Ishikawa (cell line): ENCODE measurements around the gene NOX3.

Experiments
- CEBPB ChIP-seq: IDR thresholded peaks from 2 replicates; pipeline ENCODE4 v1.6.1; 2012
- CREB1 ChIP-seq: IDR thresholded peaks from 2 replicates; pipeline ENCODE4 v1.6.1; 2012; ENCODE audit warnings: low read depth
- EGR1 ChIP-seq: IDR thresholded peaks from 2 replicates; pipeline ENCODE4 v1.6.1; 2012
- EP300 ChIP-seq: IDR thresholded peaks from 2 replicates; pipeline ENCODE4 v1.6.1; 2012; ENCODE audit warnings: borderline replicate concordance
- FOXM1 ChIP-seq: IDR thresholded peaks from 2 replicates; pipeline ENCODE4 v1.6.1; 2012; ENCODE audit warnings: low read depth, borderline replicate concordance
- MAX ChIP-seq: IDR thresholded peaks from 2 replicates; pipeline ENCODE4 v1.6.1; 2012
- NFIC ChIP-seq: IDR thresholded peaks from 2 replicates; pipeline ENCODE4 v1.6.1; 2012
- RAD21 ChIP-seq: IDR thresholded peaks from 2 replicates; pipeline ENCODE4 v1.6.1; 2012; ENCODE audit warnings: low read depth
- REST ChIP-seq: IDR thresholded peaks from 2 replicates; pipeline ENCODE4 v1.6.1; 2012; ENCODE audit warnings: low read depth, mild to moderate bottlenecking
- TAF1 ChIP-seq: IDR thresholded peaks from 2 replicates; pipeline ENCODE4 v1.6.1; 2012; ENCODE audit warnings: low read depth, mild to moderate bottlenecking
- TCF12 ChIP-seq: IDR thresholded peaks from 2 replicates; pipeline ENCODE4 v1.6.1; 2012; ENCODE audit warnings: low read depth
- TEAD4 ChIP-seq: IDR thresholded peaks from 2 replicates; pipeline ENCODE4 v1.6.1; 2012
- USF1 ChIP-seq: IDR thresholded peaks from 2 replicates; pipeline ENCODE4 v1.6.1; 2012
- YY1 ChIP-seq: IDR thresholded peaks from 2 replicates; pipeline ENCODE4 v1.6.1; 2012; ENCODE audit warnings: low read depth
- ZBTB7A ChIP-seq: IDR thresholded peaks from 2 replicates; pipeline ENCODE4 v1.6.1; 2012; ENCODE audit warnings: low read depth

Gene NOX3

GRCh38 chr6:155383913-155384312 is 71.7 kb downstream of the NOX3 start:
- TF ChIP-seq TAF1 (no peak), TEAD4 (no peak), YY1 (no peak), RAD21 (no peak), TCF12 (no peak), EGR1 (no peak), FOXM1 (no peak)

GRCh38 chr6:155382338-155382685 is 73.3 kb downstream of the NOX3 start:
- TF ChIP-seq NFIC (no peak), ZBTB7A (no peak), RAD21 (no peak), TEAD4 (no peak), USF1 (no peak), EP300 (no peak), CEBPB (no peak), TCF12 (no peak)

GRCh38 chr6:155381673-155382337 is 73.8 kb downstream of the NOX3 start:
- no peak for TF ChIP-seq REST
- no peak for TF ChIP-seq RAD21
- TF ChIP-seq YY1, result no peak
- TF ChIP-seq FOXM1, result no peak
- no peak for TF ChIP-seq NFIC
- TF ChIP-seq CREB1, result no peak
- TF ChIP-seq CEBPB, result no peak

- no peak for TF ChIP-seq TAF1
- TF ChIP-seq NFIC, result no peak
- no peak for TF ChIP-seq CREB1
- TF ChIP-seq CEBPB, result no peak
- no peak for TF ChIP-seq ZBTB7A
- no peak for TF ChIP-seq FOXM1
- no peak for TF ChIP-seq YY1
- TF ChIP-seq RAD21, result no peak
- no peak for TF ChIP-seq MAX
- TF ChIP-seq TCF12, result no peak
- no peak for TF ChIP-seq USF1
- TF ChIP-seq TEAD4, result no peak
- no peak for TF ChIP-seq EP300
These were observed 74.8 kb downstream of the NOX3 start for GRCh38 chr6:155380666-155381332.

- no peak for TF ChIP-seq YY1
- no peak for TF ChIP-seq MAX
- TF ChIP-seq RAD21, result no peak
- no peak for TF ChIP-seq REST
- TF ChIP-seq EP300, result no peak
- no peak for TF ChIP-seq EGR1
- no peak for TF ChIP-seq CREB1
- TF ChIP-seq TAF1, result no peak
- no peak for TF ChIP-seq FOXM1
- no peak for TF ChIP-seq CEBPB
- no peak for TF ChIP-seq ZBTB7A
- no peak for TF ChIP-seq TEAD4
- no peak for TF ChIP-seq TCF12
- no peak for TF ChIP-seq NFIC
- no peak for TF ChIP-seq USF1
These were observed 76.9 kb downstream of the NOX3 start for GRCh38 chr6:155378724-155379123.
